Loucy (cell line): ENCODE data around the gene CETN1.

Experiments
- CTCF ChIP-seq: fragments of 200-600 bp; sonication (generic); conservative IDR thresholded peaks from 2 replicates; pipeline ENCODE4 v1.5.1; 2014; ENCODE audit warnings: mild to moderate bottlenecking, antibody characterized with exemption, low read length
- EZH2phosphoT487 ChIP-seq: fragments of 200-600 bp; IDR thresholded peaks from 2 replicates; pipeline ENCODE4 v1.6.1; 2018; ENCODE audit warnings: antibody characterized with exemption, mild to moderate bottlenecking, moderate library complexity, borderline replicate concordance

- no peak for TF ChIP-seq CTCF
- no peak for TF ChIP-seq EZH2phosphoT487
These were observed 30.2 kb downstream of the CETN1 start for GRCh38 chr18:610214-610928.
